ENCODE measurements around the gene IGFALS.

- TF ChIP-seq CTCF (IDR thresholded peaks at IDR 0.05) (no peak), POLR2A (IDR thresholded peaks at IDR 0.05) (no peak)
Measured at GRCh38 chr16:1825381-1825863, 31.9 kb upstream of the IGFALS start.

Measured in ovary (tissue), 3 donors.